ENCODE data around the gene CNP. TPM values are rescaled to one million over a fixed set of nuclear protein-coding genes. Genes with fewer than 3 reads are reported as not detected.

Gene CNP
- total and polyA plus RNA-seq, 2 donors (not counting 1 experiment from before 2014, with no cell fraction given) = 57.7 to 60.4 TPM

DNA sequence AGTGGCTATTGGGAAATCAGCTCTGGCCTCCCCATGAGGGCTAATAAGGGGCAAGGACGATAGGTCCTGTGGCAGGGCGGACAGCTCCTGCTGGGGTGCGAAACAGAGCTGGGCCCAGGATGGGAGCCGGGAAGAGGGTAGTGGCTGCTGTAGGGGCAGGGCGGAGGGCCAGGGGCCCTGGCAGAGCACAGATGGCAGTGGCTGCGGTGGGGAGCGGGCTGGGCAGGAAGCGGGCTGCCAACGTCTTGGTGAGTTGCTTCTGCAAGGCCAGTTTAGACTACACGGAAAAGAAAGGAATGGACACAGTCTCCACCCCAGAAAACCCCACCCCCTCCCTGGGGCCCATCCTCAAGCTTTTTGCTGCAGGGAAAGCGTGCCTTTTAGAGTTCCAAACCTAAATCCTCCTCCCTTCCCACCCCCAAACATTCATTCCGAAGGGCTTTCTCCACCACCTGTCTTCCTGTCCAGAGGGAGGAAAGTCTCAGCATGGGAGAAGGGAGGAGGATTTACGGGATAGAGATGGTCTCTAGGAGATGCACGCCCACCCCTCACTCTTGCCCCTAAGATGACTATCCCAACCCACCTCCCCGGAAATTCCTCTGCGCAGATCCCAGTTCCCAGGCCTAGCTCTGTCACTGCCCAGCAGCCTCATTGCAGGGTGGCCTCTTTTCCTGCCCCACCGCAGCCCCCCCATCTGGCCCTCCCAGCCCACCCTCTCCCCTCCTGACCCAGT, 60.4 kb downstream of the CNP start:
- H3K27me3 ChIP-seq (ENCODE audit: control insufficient read depth, insufficient read depth, low read length) = peaks cover 2% of the 10 kb centered on the region
- H3K9ac ChIP-seq (ENCODE audit: insufficient read depth, low read length) = no peak overlapping the region
- H4K20me1 ChIP-seq (ENCODE audit: control insufficient read depth, extremely low read depth, insufficient read depth, low read length) = no peaks in the 10 kb centered on the region
- no peaks in the 10 kb centered on the region for H3K79me2 ChIP-seq (ENCODE audit: control insufficient read depth, insufficient read depth, low read length)
- no peak overlapping the region for H2AFZ ChIP-seq (ENCODE audit: low read length)
- no peak for TF ChIP-seq EZH2 (IDR thresholded peaks at IDR 0.05; ENCODE audit: low read length, missing control alignments)
- TF ChIP-seq, protein P1, sequence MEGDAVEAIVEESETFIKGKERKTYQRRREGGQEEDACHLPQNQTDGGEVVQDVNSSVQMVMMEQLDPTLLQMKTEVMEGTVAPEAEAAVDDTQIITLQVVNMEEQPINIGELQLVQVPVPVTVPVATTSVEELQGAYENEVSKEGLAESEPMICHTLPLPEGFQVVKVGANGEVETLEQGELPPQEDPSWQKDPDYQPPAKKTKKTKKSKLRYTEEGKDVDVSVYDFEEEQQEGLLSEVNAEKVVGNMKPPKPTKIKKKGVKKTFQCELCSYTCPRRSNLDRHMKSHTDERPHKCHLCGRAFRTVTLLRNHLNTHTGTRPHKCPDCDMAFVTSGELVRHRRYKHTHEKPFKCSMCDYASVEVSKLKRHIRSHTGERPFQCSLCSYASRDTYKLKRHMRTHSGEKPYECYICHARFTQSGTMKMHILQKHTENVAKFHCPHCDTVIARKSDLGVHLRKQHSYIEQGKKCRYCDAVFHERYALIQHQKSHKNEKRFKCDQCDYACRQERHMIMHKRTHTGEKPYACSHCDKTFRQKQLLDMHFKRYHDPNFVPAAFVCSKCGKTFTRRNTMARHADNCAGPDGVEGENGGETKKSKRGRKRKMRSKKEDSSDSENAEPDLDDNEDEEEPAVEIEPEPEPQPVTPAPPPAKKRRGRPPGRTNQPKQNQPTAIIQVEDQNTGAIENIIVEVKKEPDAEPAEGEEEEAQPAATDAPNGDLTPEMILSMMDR (conservative IDR thresholded peaks at IDR 0.05 in 1 of 2, IDR thresholded peaks at IDR 0.05 in 1 of 2; ENCODE audit: low read depth in 1 of 2, low read length in 2 of 2) = no peak
- peaks cover 12% of the 10 kb centered on the region for H3K4me1 ChIP-seq (ENCODE audit: control insufficient read depth, extremely low read depth, insufficient read depth, low read length)
- no peaks in the 10 kb centered on the region for H3K9me3 ChIP-seq (ENCODE audit: control insufficient read depth, insufficient read depth, low read depth, low read length)
- H3K36me3 ChIP-seq (ENCODE audit: control insufficient read depth, insufficient read depth, low read length) = peaks cover 15% of the 10 kb centered on the region
- no peak overlapping the region for H3K4me3 ChIP-seq (replicated peaks in 1 of 4; ENCODE audit: control extremely low read depth in 1 of 4, insufficient read depth in 1 of 4, low read depth in 3 of 4, low read length in 4 of 4)
- H3K27ac ChIP-seq (ENCODE audit: insufficient read depth, low read length) = no peak overlapping the region
- no peak for DNase-seq (ENCODE audit: low read depth in 2 of 2)
- no peak overlapping the region for H3K4me2 ChIP-seq (ENCODE audit: extremely low read depth, insufficient read depth, low read length)

Other genes with a start within 250 kb of the CNP start
- 0.17 and 0.26 TPM in 2 replicates for gene HAP1, start 232.2 kb upstream of the CNP start, total RNA-seq
- 0.01 and 0.02 TPM in 2 replicates for gene HAP1, start 232.2 kb upstream of the CNP start, polyA plus RNA-seq
- 6.4 and 13.2 TPM in 2 replicates for gene JUP, start 180.1 kb upstream of the CNP start, total RNA-seq
- gene JUP, start 180.1 kb upstream of the CNP start, polyA plus RNA-seq = 3.2 and 12.6 TPM in 2 replicates
- 36.8 and 42.1 TPM in 2 replicates for gene P3H4, start 154.8 kb upstream of the CNP start, total RNA-seq
- 29.1 and 37.0 TPM in 2 replicates for gene P3H4, start 154.8 kb upstream of the CNP start, polyA plus RNA-seq
- gene FKBP10, start 153.8 kb upstream of the CNP start, total RNA-seq = 182 and 211 TPM in 2 replicates
- 242 and 262 TPM in 2 replicates for gene FKBP10, start 153.8 kb upstream of the CNP start, polyA plus RNA-seq
- 61.9 and 88.1 TPM in 2 replicates for gene NT5C3B, start 130.6 kb upstream of the CNP start, total RNA-seq
- gene NT5C3B, start 130.6 kb upstream of the CNP start, polyA plus RNA-seq = 83.5 and 101 TPM in 2 replicates
- 0.26 and 0.33 TPM in 2 replicates for gene KLHL10, start 129.0 kb upstream of the CNP start, total RNA-seq
- 0.20 and 0.33 TPM in 2 replicates for gene KLHL10, start 129.0 kb upstream of the CNP start, polyA plus RNA-seq
- 24.4 and 28.2 TPM in 2 replicates for gene KLHL11, start 101.4 kb upstream of the CNP start, total RNA-seq
- gene KLHL11, start 101.4 kb upstream of the CNP start, polyA plus RNA-seq = 8.1 and 8.7 TPM in 2 replicates
- gene ACLY, start 47.8 kb upstream of the CNP start, total RNA-seq = 108 and 312 TPM in 2 replicates
- 225 and 241 TPM in 2 replicates for gene ACLY, start 47.8 kb upstream of the CNP start, polyA plus RNA-seq
- gene ODAD4, start 36.2 kb upstream of the CNP start, total RNA-seq = 0.99 and 1.3 TPM in 2 replicates
- gene ODAD4, start 36.2 kb upstream of the CNP start, polyA plus RNA-seq = 0.36 and 0.50 TPM in 2 replicates
- gene DNAJC7, start 50.6 kb downstream of the CNP start, total RNA-seq = 59.6 and 78.8 TPM in 2 replicates
- gene DNAJC7, start 50.6 kb downstream of the CNP start, polyA plus RNA-seq = 53.5 and 56.4 TPM in 2 replicates
- 18.8 and 19.8 TPM in 2 replicates for gene NKIRAS2, start 53.3 kb downstream of the CNP start, total RNA-seq
- gene NKIRAS2, start 53.3 kb downstream of the CNP start, polyA plus RNA-seq = 36.0 and 37.7 TPM in 2 replicates
- 0.26 and 0.66 TPM in 2 replicates for gene C17orf113, start 83.8 kb downstream of the CNP start, total RNA-seq
- gene C17orf113, start 83.8 kb downstream of the CNP start, polyA plus RNA-seq = 0.02 and 0.07 TPM in 2 replicates
- under 0.01 TPM in 1 of 2 replicates, not detected in the other for gene ZNF385C, start 131.7 kb downstream of the CNP start, total RNA-seq
- 0.03 TPM in 1 of 2 replicates, not detected in the other for gene ZNF385C, start 131.7 kb downstream of the CNP start, polyA plus RNA-seq
- gene DHX58, start 145.9 kb downstream of the CNP start, total RNA-seq = 12.3 and 18.3 TPM in 2 replicates
- 7.1 and 8.0 TPM in 2 replicates for gene DHX58, start 145.9 kb downstream of the CNP start, polyA plus RNA-seq
- gene KAT2A, start 154.6 kb downstream of the CNP start, total RNA-seq = 7.4 and 7.8 TPM in 2 replicates
- 9.1 and 11.8 TPM in 2 replicates for gene KAT2A, start 154.6 kb downstream of the CNP start, polyA plus RNA-seq
- not detected in 2 replicates for gene HSPB9, start 156.0 kb downstream of the CNP start, total RNA-seq
- gene HSPB9, start 156.0 kb downstream of the CNP start, polyA plus RNA-seq = not detected in 2 replicates
- gene RAB5C, start 188.2 kb downstream of the CNP start, total RNA-seq = 44.7 and 65.2 TPM in 2 replicates
- 162 and 197 TPM in 2 replicates for gene RAB5C, start 188.2 kb downstream of the CNP start, polyA plus RNA-seq
- not detected in 2 replicates for gene KCNH4, start 214.3 kb downstream of the CNP start, total RNA-seq
- 0.01 and 0.03 TPM in 2 replicates for gene KCNH4, start 214.3 kb downstream of the CNP start, polyA plus RNA-seq
- not detected in 2 replicates for gene HCRT, start 218.7 kb downstream of the CNP start, total RNA-seq
- not detected in 2 replicates for gene HCRT, start 218.7 kb downstream of the CNP start, polyA plus RNA-seq
- 20.0 and 26.6 TPM in 2 replicates for gene GHDC, start 227.7 kb downstream of the CNP start, total RNA-seq
- 6.1 and 6.7 TPM in 2 replicates for gene GHDC, start 227.7 kb downstream of the CNP start, polyA plus RNA-seq

Data from fibroblast of lung (primary cell).